ENCODE measurements around the gene NT5C1B.

Gene NT5C1B

GRCh38 chr2:18514526-18515461 lies 74.6 kb downstream of the NT5C1B start:
- no peak for DNase-seq
